NCI-H524 (cell line): ENCODE measurements around the gene LRMDA.
A peak's percentile ranks its signal among the peaks of the same experiment; 100 is the strongest.

Experiments used
- DNase-seq, 2 experiments: peaks; one replicate each; lab custom pipeline; 2025; lab: John Stamatoyannopoulos, UW

The LRMDA gene

GRCh38 chr10:76270464-76270863 lies 839.0 kb downstream of the LRMDA start:
- no peak for DNase-seq

- DNase-seq, result no peak
Observed at GRCh38 chr10:76274933-76275332, 843.5 kb downstream of the LRMDA start.

GRCh38 chr10:76278811-76279460 lies 847.5 kb downstream of the LRMDA start:
- no peak for DNase-seq

- no peak for DNase-seq
Observed at GRCh38 chr10:76281659-76282058, 850.2 kb downstream of the LRMDA start.

- DNase-seq, result no peak
Observed at GRCh38 chr10:76282061-76283025, 850.9 kb downstream of the LRMDA start.

- DNase-seq, result no peak
Observed at GRCh38 chr10:76284351-76284750, 852.9 kb downstream of the LRMDA start.

GRCh38 chr10:76285012-76285411 lies 853.6 kb downstream of the LRMDA start:
- DNase-seq, result no peak

GRCh38 chr10:76285515-76285914 lies 854.1 kb downstream of the LRMDA start:
- DNase-seq, result no peak

- no peak for DNase-seq
Observed at GRCh38 chr10:76286536-76286935, 855.1 kb downstream of the LRMDA start.

- DNase-seq, result no peak
Observed at GRCh38 chr10:76287856-76288255, 856.4 kb downstream of the LRMDA start.

- DNase-seq, result no peak
Observed at GRCh38 chr10:76291175-76291574, 859.8 kb downstream of the LRMDA start.

- no peak for DNase-seq
Observed at GRCh38 chr10:76291885-76292284, 860.5 kb downstream of the LRMDA start.

GRCh38 chr10:76296957-76297356 lies 865.5 kb downstream of the LRMDA start:
- no peak for DNase-seq

- no peak for DNase-seq
Observed at GRCh38 chr10:76297358-76297757, 865.9 kb downstream of the LRMDA start.

- no peak for DNase-seq
Observed at GRCh38 chr10:76297780-76298281, 866.4 kb downstream of the LRMDA start.

- DNase-seq, result no peak
Observed at GRCh38 chr10:76298329-76298728, 866.9 kb downstream of the LRMDA start.

GRCh38 chr10:76299501-76299900 lies 868.1 kb downstream of the LRMDA start:
- DNase-seq, result no peak

- DNase-seq, result no peak
Observed at GRCh38 chr10:76301211-76301610, 869.8 kb downstream of the LRMDA start.

- peak in 1 of 2 experiments; percentile 46 for DNase-seq
Observed at GRCh38 chr10:76301950-76302349, 870.5 kb downstream of the LRMDA start.

- no peak for DNase-seq
Observed at GRCh38 chr10:76302481-76302880, 871.1 kb downstream of the LRMDA start.

GRCh38 chr10:76302961-76303630 lies 871.7 kb downstream of the LRMDA start:
- DNase-seq, result no peak

- peak in 1 of 2 experiments; percentile 66 for DNase-seq
Observed at GRCh38 chr10:76303682-76304316, 872.4 kb downstream of the LRMDA start.
